Astrocyte (in vitro differentiated cells and primary cell): Measurements from ENCODE around the gene RETREG1. TPM values are rescaled to one million over a fixed set of nuclear protein-coding genes. Genes with fewer than 3 reads are reported as not detected.

Experiments used
- DNase-seq: peaks from one replicate; pipeline ENCODE4 v3.0.0-alpha.2; 2010; ENCODE audit warnings: low read depth
- FAIRE-seq: peaks from 2 replicates; lab custom pipeline; 2011; peaks lifted over from hg19 to GRCh38; lab: Jason Lieb, UNC
- H2AFZ ChIP-seq: 2 replicates; pipeline ENCODE4 v1.6.0; 2012; ENCODE audit warnings: low read depth, low read length, inconsistent platforms
- H3K27ac ChIP-seq: 2 replicates; pipeline ENCODE4 v1.5.1; 2011; ENCODE audit warnings: low read depth, low read length, inconsistent platforms
- H3K27me3 ChIP-seq: 2 replicates; pipeline ENCODE4 v1.6.0; 2011; ENCODE audit warnings: low read length, inconsistent platforms; ENCODE audit not compliant: insufficient read depth
- H3K36me3 ChIP-seq: 2 replicates; pipeline ENCODE4 v1.5.1; 2011; ENCODE audit warnings: low read length, inconsistent platforms; ENCODE audit not compliant: insufficient read depth
- H3K4me1 ChIP-seq: 2 replicates; pipeline ENCODE4 v1.5.1; 2011; ENCODE audit warnings: low read length, inconsistent platforms; ENCODE audit not compliant: insufficient read depth
- H3K4me2 ChIP-seq: 2 replicates; pipeline ENCODE4 v1.6.0; 2012; ENCODE audit warnings: low read length, inconsistent platforms
- H3K4me3 ChIP-seq: 2 replicates; pipeline ENCODE4 v1.5.1; 2011; ENCODE audit warnings: low read depth, mild to moderate bottlenecking, low read length, inconsistent platforms; ENCODE audit not compliant: insufficient read depth
- H3K79me2 ChIP-seq: 2 replicates; pipeline ENCODE4 v1.6.0; 2012; ENCODE audit warnings: mild to moderate bottlenecking, low read length, inconsistent platforms; ENCODE audit not compliant: insufficient read depth
- H3K9ac ChIP-seq: 2 replicates; pipeline ENCODE4 v1.6.0; 2012; ENCODE audit warnings: mild to moderate bottlenecking, low read length, inconsistent platforms
- H3K9me3 ChIP-seq: 2 replicates; pipeline ENCODE4 v1.5.1; 2012; ENCODE audit warnings: low read depth, mild to moderate bottlenecking, low read length, inconsistent platforms; ENCODE audit not compliant: insufficient read depth
- H4K20me1 ChIP-seq: 2 replicates; pipeline ENCODE4 v1.6.0; 2012; ENCODE audit warnings: low read length, inconsistent platforms; ENCODE audit not compliant: insufficient read depth
- H3K27ac Mint-ChIP-seq: one replicate; pipeline ENCODE4 v1.8.0; 2021; ENCODE audit warnings: mild to moderate bottlenecking, mixed read lengths; ENCODE audit not compliant: unreplicated experiment
- H3K27me3 Mint-ChIP-seq: one replicate; pipeline ENCODE4 v1.8.0; 2021; ENCODE audit warnings: low read depth, mixed read lengths; ENCODE audit not compliant: unreplicated experiment
- H3K36me3 Mint-ChIP-seq: one replicate; pipeline ENCODE4 v1.8.0; 2021; ENCODE audit warnings: low read depth, mixed read lengths; ENCODE audit not compliant: unreplicated experiment
- H3K4me1 Mint-ChIP-seq: one replicate; pipeline ENCODE4 v1.8.0; 2021; ENCODE audit warnings: low read depth, mixed read lengths; ENCODE audit not compliant: unreplicated experiment
- H3K4me3 Mint-ChIP-seq: one replicate; pipeline ENCODE4 v1.8.0; 2021; ENCODE audit warnings: mild to moderate bottlenecking, moderate library complexity, mixed read lengths; ENCODE audit not compliant: unreplicated experiment
- H3K9me3 Mint-ChIP-seq: one replicate; pipeline ENCODE4 v1.8.0; 2021; ENCODE audit warnings: mild to moderate bottlenecking, mixed read lengths; ENCODE audit not compliant: unreplicated experiment
- EZH2 ChIP-seq: IDR thresholded peaks from 2 replicates; pipeline ENCODE4 v1.6.1; 2012; ENCODE audit warnings: mild to moderate bottlenecking, low read length, inconsistent platforms; ENCODE audit not compliant: insufficient read depth
- total RNA-seq: library from RNA; stranded (reverse); gene quantifications from 2 replicates; pipeline ENCODE4 v1.2.1, GENCODE V29; 2021
- TF ChIP-seq, protein P1 (sequence below): IDR thresholded peaks from 2 replicates; pipeline ENCODE4 v1.5.1; 2011; ENCODE audit warnings: low read depth, mild to moderate bottlenecking, inconsistent platforms, low read length, moderate library complexity; ENCODE audit not compliant: insufficient read depth

Gene RETREG1
- total RNA-seq, 1 donor from 2014 or later: 0.98 TPM

GRCh38 chr5:16661713-16662112 is 44.9 kb upstream of the RETREG1 start:
- Histone ChIP-seq H4K20me1 (peaks cover 19% of the 10 kb centered on the region), H3K79me2 (no peaks in the 10 kb centered on the region), H3K9ac (no peak overlapping the region), H2AFZ (no peak overlapping the region), H3K4me1 (no peaks in the 10 kb centered on the region), H3K4me2 (no peak overlapping the region), H3K27ac (no peak overlapping the region), H3K36me3 (peaks cover 9% of the 10 kb centered on the region), H3K4me3 (no peak overlapping the region), H3K9me3 (no peaks in the 10 kb centered on the region), H3K27me3 (no peaks in the 10 kb centered on the region)
- no peak overlapping the region for H3K4me3 Mint-ChIP-seq
- no peak overlapping the region for H3K27ac Mint-ChIP-seq
- H3K4me1 Mint-ChIP-seq: no peaks in the 10 kb centered on the region
- peaks cover 5% of the 10 kb centered on the region for H3K36me3 Mint-ChIP-seq
- FAIRE-seq (no peak), DNase-seq (no peak)
- TF ChIP-seq EZH2: no peak
- TF ChIP-seq, protein P1, sequence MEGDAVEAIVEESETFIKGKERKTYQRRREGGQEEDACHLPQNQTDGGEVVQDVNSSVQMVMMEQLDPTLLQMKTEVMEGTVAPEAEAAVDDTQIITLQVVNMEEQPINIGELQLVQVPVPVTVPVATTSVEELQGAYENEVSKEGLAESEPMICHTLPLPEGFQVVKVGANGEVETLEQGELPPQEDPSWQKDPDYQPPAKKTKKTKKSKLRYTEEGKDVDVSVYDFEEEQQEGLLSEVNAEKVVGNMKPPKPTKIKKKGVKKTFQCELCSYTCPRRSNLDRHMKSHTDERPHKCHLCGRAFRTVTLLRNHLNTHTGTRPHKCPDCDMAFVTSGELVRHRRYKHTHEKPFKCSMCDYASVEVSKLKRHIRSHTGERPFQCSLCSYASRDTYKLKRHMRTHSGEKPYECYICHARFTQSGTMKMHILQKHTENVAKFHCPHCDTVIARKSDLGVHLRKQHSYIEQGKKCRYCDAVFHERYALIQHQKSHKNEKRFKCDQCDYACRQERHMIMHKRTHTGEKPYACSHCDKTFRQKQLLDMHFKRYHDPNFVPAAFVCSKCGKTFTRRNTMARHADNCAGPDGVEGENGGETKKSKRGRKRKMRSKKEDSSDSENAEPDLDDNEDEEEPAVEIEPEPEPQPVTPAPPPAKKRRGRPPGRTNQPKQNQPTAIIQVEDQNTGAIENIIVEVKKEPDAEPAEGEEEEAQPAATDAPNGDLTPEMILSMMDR: no peak
- no peaks in the 10 kb centered on the region for H3K27me3 Mint-ChIP-seq
- no peaks in the 10 kb centered on the region for H3K9me3 Mint-ChIP-seq

- H3K4me1 ChIP-seq: no peaks in the 10 kb centered on the region
- H3K27ac ChIP-seq: no peak overlapping the region
- H3K9me3 ChIP-seq: no peaks in the 10 kb centered on the region
- Mint-ChIP-seq H3K9me3 (no peaks in the 10 kb centered on the region), H3K4me1 (no peaks in the 10 kb centered on the region), H3K4me3 (no peak overlapping the region), H3K36me3 (peaks cover 2% of the 10 kb centered on the region), H3K27ac (no peak overlapping the region), H3K27me3 (no peaks in the 10 kb centered on the region)
- H3K4me3 ChIP-seq: no peak overlapping the region
- no peaks in the 10 kb centered on the region for H3K79me2 ChIP-seq
- H3K36me3 ChIP-seq: peaks cover 6% of the 10 kb centered on the region
- no peaks in the 10 kb centered on the region for H3K27me3 ChIP-seq
- TF ChIP-seq EZH2: no peak
- TF ChIP-seq, protein P1: no peak
- H2AFZ ChIP-seq: no peak overlapping the region
- no peak overlapping the region for H3K4me2 ChIP-seq
- no peak for FAIRE-seq
- DNase-seq: no peak
- H4K20me1 ChIP-seq: peaks cover 12% of the 10 kb centered on the region
- H3K9ac ChIP-seq: no peak overlapping the region
Measured at GRCh38 chr5:16660982-16661381, 44.2 kb upstream of the RETREG1 start.

DNA sequence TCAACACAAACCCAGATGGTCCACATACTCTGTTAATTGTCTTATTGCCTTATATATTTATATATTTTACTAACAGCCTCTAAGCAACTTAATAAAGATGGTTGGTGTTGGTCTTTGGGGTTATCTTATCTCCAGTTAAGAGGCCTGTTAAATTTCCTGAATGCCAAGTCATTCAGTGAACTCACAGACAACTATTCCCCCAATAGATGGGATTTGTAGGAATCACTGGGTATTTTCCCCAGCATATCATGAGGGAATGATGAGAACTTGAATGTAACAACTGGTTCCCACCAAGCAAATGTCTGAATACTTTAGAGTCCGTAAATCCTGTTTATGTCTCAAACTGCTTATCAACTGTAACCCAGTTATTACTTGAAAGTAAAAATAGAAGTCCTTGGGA is 42.7 kb upstream of the RETREG1 start:
- Histone ChIP-seq H4K20me1 (peaks cover 9% of the 10 kb centered on the region), H2AFZ (no peak overlapping the region), H3K9me3 (no peaks in the 10 kb centered on the region), H3K79me2 (no peaks in the 10 kb centered on the region), H3K27me3 (no peaks in the 10 kb centered on the region), H3K4me1 (no peaks in the 10 kb centered on the region), H3K4me2 (no peak overlapping the region), H3K9ac (no peak overlapping the region), H3K27ac (no peak overlapping the region), H3K36me3 (no peaks in the 10 kb centered on the region), H3K4me3 (no peak overlapping the region)
- Mint-ChIP-seq H3K4me3 (no peak overlapping the region), H3K4me1 (no peaks in the 10 kb centered on the region), H3K27me3 (peaks cover 5% of the 10 kb centered on the region), H3K36me3 (no peaks in the 10 kb centered on the region), H3K9me3 (no peaks in the 10 kb centered on the region), H3K27ac (no peak overlapping the region)
- DNase-seq: no peak
- no peak for FAIRE-seq
- TF ChIP-seq, protein P1: no peak
- no peak for TF ChIP-seq EZH2
